GM21528 (cell line): ENCODE data around the gene MCM5.
"Not testable (repeated sequence)": the region's sequence is repeated elsewhere in the genome, so short reads cannot be mapped to it uniquely, and the experiment has no call there.

ENCODE experiments used
- ATAC-seq: cut with Tn5 transposase; IDR thresholded peaks from one replicate; pipeline ENCODE4 v1.9.1; 2021; ENCODE audit warnings: mild to moderate bottlenecking, moderate library complexity; ENCODE audit not compliant: unreplicated experiment, low FRiP score

The MCM5 gene

GRCh38 chr22:35399678-35400500, at the start of gene MCM5:
Gene MCM5 (plus strand): TSS chr22:35400140. CDS start chr22:35400439, 299 bp downstream.
- peak; percentile 79 for ATAC-seq

- no peak for ATAC-seq
These were observed 49.1 kb upstream of the MCM5 start for GRCh38 chr22:35350539-35351503.

GRCh38 chr22:35352214-35353111, 47.5 kb upstream of the MCM5 start:
- no peak for ATAC-seq

- ATAC-seq, result no peak
These were observed 46.6 kb upstream of the MCM5 start for GRCh38 chr22:35353318-35353717.

DNA sequence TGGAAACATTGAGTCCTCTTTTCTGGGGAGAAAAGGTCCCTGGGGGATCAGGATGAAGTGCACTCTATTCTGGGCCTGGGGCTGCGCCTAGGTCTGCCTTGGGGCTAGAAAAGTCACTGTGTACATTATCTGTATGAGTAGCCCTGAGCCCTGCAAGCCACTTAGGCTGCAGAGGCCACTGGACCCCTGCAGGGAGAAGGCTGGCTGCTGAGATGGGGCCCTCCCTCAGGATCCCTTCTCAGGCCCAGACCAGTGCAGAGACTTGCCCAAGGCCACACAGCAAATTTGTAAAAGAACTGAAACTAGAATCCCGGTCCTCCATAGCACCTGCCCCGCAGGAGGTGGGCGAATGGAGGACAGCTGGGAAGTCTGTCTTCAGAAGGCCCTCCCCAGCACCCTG, 45.9 kb upstream of the MCM5 start:
- no peak for ATAC-seq

- ATAC-seq, result no peak
These were observed 41.9 kb upstream of the MCM5 start for GRCh38 chr22:35357883-35358621.

GRCh38 chr22:35359380-35360065, 40.4 kb upstream of the MCM5 start:
- ATAC-seq, result no peak

DNA sequence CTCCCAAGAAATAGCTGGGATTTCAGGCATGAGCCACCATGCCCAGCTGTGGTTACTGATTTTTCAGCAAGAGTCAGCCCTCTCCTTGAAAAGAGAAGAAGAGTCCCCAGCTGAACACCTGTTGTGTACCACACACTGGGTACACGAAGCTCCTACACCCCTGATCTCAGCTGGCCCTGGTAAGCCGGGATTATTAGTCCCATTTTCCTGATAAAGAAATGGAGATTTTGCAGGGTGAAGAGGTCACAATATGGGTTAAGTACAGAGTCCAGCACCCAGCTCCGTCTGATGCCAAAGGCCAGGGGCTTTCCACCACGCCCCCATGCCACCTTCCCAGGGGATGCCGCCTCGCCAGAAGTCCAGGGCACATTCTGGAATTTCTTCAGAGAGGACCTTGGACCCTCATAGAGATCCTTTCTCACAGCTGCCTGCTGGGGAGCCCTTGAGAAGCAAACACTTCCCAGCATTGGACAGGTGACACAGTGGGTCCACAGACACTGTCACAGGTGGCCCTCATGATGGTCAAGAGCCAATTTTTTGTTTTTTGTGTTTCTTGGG, 38.9 kb upstream of the MCM5 start:
- no peak for ATAC-seq

DNA sequence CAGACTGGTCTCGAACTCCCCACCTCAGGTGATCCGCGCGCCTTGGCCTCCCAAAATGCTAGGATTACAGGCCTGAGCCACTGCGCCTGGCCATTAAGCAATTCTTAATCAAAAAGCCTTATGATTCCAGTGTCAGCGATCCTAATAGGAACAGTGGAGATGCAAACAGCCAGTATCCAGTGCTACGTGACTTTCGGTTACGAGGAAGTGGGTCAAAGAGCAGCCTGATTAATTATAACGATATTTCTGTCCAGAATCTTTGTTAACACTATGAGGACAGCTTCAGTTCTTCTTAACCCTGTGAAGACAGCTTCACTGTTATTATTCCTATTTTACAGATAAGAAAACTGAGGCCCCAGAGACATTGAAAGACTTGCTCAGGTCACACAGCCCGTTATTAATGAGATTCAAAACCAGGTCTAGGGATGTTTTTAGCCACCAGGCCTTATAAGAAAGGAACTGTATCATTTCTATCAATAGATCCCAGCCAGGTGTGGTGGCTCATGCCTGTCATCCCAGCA, 36.3 kb upstream of the MCM5 start:
- ATAC-seq, result no peak

GRCh38 chr22:35364230-35364629, 35.7 kb upstream of the MCM5 start:
- not testable (repeated sequence) for ATAC-seq

GRCh38 chr22:35367331-35367886, 32.5 kb upstream of the MCM5 start:
- no peak for ATAC-seq

DNA sequence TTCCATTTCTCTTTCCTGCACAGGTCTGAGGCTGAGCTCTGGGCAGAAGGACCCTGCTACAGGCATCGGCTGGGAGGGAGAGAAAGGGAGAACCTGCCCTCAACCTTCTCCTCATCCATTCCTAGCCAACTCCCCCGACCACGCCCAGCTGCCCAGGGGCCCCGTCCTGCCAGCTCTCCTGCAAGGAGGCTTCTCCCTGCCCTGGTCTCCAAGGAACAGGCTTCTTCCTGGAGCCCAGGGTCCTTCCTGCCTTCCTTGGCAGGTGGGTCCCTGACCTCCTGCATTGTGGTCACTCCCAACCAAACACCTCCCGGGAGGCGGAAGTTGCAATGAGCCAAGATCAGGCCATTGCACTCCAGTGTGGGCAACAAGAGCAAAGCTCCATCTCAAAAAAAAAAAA, 31.6 kb upstream of the MCM5 start:
- no peak for ATAC-seq

DNA sequence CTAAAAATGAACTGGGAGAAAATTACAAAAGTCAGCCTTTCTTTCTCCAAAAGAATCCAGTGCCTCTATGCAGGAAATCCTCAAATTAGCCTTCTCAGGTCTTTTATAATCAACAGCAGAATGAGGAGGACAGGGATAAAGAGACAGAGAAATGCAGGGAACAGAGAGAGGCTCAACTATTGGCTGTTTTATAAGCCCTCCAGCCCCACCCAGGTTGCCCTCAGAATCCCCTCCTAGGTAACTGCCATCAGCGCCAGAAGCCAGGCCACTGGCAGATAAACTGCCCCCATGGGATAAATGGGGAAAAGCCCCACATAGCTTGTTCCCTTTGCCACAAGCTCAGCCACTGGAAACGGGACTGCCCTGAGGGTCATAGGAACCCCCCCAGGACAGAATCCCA, 29.9 kb upstream of the MCM5 start:
- no peak for ATAC-seq

GRCh38 chr22:35373781-35374180, 26.2 kb upstream of the MCM5 start:
- no peak for ATAC-seq

GRCh38 chr22:35375031-35375430, 24.9 kb upstream of the MCM5 start:
- ATAC-seq, result no peak

- no peak for ATAC-seq
These were observed 24.4 kb upstream of the MCM5 start for GRCh38 chr22:35375526-35375925.

DNA sequence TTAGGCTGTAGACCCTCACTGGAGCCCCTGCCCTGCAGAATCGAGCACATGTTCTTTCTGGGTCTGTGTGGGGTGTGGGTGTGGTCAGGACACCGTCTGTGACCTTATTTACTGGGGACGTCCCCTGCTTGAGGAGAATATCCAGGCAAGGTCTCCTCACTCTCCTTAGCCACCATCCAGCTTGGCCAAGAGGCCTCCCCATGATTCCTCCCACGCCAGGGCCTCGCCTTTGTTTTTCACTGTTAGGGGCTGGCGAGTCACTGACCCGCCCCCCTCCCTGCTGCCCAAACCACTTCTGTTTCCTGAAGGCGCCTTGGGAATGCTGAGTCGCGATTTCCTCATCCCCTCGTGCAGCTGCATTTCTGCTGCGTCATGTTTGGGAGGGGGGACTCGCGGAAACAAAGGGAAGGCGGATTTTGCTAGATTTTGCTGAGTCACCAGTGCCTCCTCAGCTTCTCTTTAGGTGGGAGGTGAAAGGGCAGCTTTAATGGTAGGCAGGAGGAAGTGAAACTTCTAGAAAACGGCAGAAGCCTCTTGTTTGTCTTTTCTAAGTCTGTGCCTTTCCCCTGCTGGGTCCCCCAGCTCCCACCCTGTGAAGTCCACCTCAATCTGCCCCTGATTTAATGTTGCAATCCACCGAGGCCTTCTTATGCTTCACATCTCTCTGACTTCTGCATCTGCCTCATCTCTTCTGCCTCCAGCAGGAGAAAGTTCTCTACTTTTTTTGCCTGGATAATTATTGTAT, 23.0 kb upstream of the MCM5 start:
- peak; percentile 59 for ATAC-seq

DNA sequence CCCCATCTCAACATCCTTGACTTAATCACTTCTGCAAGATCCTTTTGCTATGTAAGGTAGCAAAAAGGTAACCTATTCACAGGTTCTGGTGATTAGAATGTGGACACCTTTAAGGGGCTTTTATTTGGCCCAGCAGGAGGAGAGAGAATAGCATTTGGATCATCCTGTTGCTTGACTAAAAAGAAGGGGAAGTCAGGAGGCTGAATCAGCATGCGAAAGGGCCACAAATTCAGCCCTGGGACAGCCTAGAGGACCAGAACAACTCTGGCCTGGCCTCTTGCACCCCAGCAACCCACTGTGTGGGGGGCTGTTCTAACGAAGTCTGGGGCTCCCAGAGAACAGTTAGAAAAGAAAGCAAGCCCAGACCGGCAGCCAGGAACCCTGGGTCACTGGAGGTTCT, 22.2 kb upstream of the MCM5 start:
- ATAC-seq, result no peak
